Fibroblast of lung (primary cell): Measurements from ENCODE around the gene ZDHHC16. TPM values are rescaled to one million over a fixed set of nuclear protein-coding genes. Genes with fewer than 3 reads are reported as not detected.

Experiments
- DNase-seq, 2 donors: peaks; one replicate each; pipeline versions ENCODE4 v3.0.0 to v3.0.0-alpha.2; 2010; ENCODE audit warnings: low read depth in 2 of 2
- H2AFZ ChIP-seq: 2 replicates; pipeline ENCODE4 v1.5.1; 2012; ENCODE audit warnings: low read length, control low read depth, inconsistent platforms
- H3K27ac ChIP-seq: 2 replicates; pipeline ENCODE4 v1.5.1; 2011; ENCODE audit warnings: low read length, control low read depth; ENCODE audit not compliant: insufficient read depth
- H3K27me3 ChIP-seq: 2 replicates; pipeline ENCODE4 v1.5.1; 2011; ENCODE audit warnings: mild to moderate bottlenecking, low read length; ENCODE audit not compliant: control insufficient read depth, insufficient read depth
- H3K36me3 ChIP-seq: 2 replicates; pipeline ENCODE4 v1.5.1; 2011; ENCODE audit warnings: low read length; ENCODE audit not compliant: control insufficient read depth, insufficient read depth
- H3K4me1 ChIP-seq: 2 replicates; pipeline ENCODE4 v1.5.1; 2011; ENCODE audit warnings: low read length; ENCODE audit not compliant: control insufficient read depth, insufficient read depth; ENCODE audit errors: extremely low read depth
- H3K4me2 ChIP-seq: 2 replicates; pipeline ENCODE4 v1.5.1; 2011; ENCODE audit warnings: low read length, control low read depth; ENCODE audit not compliant: insufficient read depth; ENCODE audit errors: extremely low read depth
- H3K4me3 ChIP-seq, 4 experiments: fragments of 200-600 bp in 1 of 4; sonication (generic) in 1 of 4; replicated peaks in 1 of 4; 2 replicates each; pipeline ENCODE4 v1.5.1; 2011 to 2016; ENCODE audit warnings: low read length in 4 of 4, low read depth in 3 of 4, mild to moderate bottlenecking in 3 of 4, control low read depth in 2 of 4, inconsistent platforms in 1 of 4, mixed read lengths in 1 of 4; ENCODE audit not compliant: insufficient read depth in 1 of 4; ENCODE audit errors: control extremely low read depth in 1 of 4
- H3K79me2 ChIP-seq: 2 replicates; pipeline ENCODE4 v1.5.1; 2012; ENCODE audit warnings: mild to moderate bottlenecking, low read length, inconsistent platforms; ENCODE audit not compliant: control insufficient read depth, insufficient read depth
- H3K9ac ChIP-seq: 2 replicates; pipeline ENCODE4 v1.5.1; 2011; ENCODE audit warnings: mild to moderate bottlenecking, low read length, control low read depth; ENCODE audit not compliant: insufficient read depth
- H3K9me3 ChIP-seq: 2 replicates; pipeline ENCODE4 v1.5.1; 2012; ENCODE audit warnings: low read depth, low read length; ENCODE audit not compliant: control insufficient read depth, insufficient read depth
- H4K20me1 ChIP-seq: 2 replicates; pipeline ENCODE4 v1.5.1; 2011; ENCODE audit warnings: low read length; ENCODE audit not compliant: control insufficient read depth, insufficient read depth; ENCODE audit errors: extremely low read depth
- CTCF ChIP-seq, 2 donors: IDR thresholded peaks in 1 of 2; conservative IDR thresholded peaks in 1 of 2; 1 replicate in 1 of 2; 2 replicates in 1 of 2; pipeline ENCODE4 v1.5.1; 2011 to 2012; ENCODE audit warnings: low read length in 2 of 2, control low read depth in 1 of 2, inconsistent platforms in 1 of 2, low read depth in 1 of 2, mild to moderate bottlenecking in 1 of 2
- EZH2 ChIP-seq: IDR thresholded peaks from 2 replicates; pipeline ENCODE4 v1.5.1; 2012; ENCODE audit warnings: low read length, control low read depth, mild to moderate bottlenecking; ENCODE audit errors: missing control alignments
- polyA plus RNA-seq, 2 donors: library from polyadenylated mRNA; depleted of rRNA in 1 of 2; stranded (reverse) in 1 of 2; unstranded in 1 of 2; fragments of >200 nt; gene quantifications; 2 replicates each; pipeline ENCODE4 v1.2.1, GENCODE V29; 2011 to 2012; ENCODE audit warnings: missing spikeins in 1 of 2
- total RNA-seq: library from RNA; depleted of rRNA; stranded (reverse); fragments of >200 nt; gene quantifications from 2 replicates; pipeline ENCODE4 v1.2.1, GENCODE V29; 2014

ZDHHC16 gene
- total and polyA plus RNA-seq, 2 donors (not counting 1 experiment from before 2014, with no cell fraction given): 39.3 to 60.2 TPM

GRCh38 chr10:97425964-97426775, 19.8 kb upstream of the ZDHHC16 start, which contains the start of gene PGAM1:
Gene PGAM1, plus strand, starts transcription at chr10:97426191. Its CDS starts 117 bp downstream, at chr10:97426308.
- H2AFZ ChIP-seq: peak within 1 kb of the TSS; percentile 66
- peak within 1 kb of the TSS; percentile 99 for H3K4me2 ChIP-seq
- H3K4me1 ChIP-seq: peaks cover 14% of the 10 kb centered on the region
- H3K9ac ChIP-seq: peak within 1 kb of the TSS; percentile 82
- peak; percentile 51 to 53 for TF ChIP-seq CTCF (conservative IDR thresholded peaks at IDR 0.05 in 1 of 2, IDR thresholded peaks at IDR 0.05 in 1 of 2; ENCODE audit: low read depth in 1 of 2, low read length in 2 of 2)
- TF ChIP-seq EZH2: no peak
- H3K27me3 ChIP-seq: no peaks in the 10 kb centered on the region
- peaks cover 45% of the 10 kb centered on the region for H3K79me2 ChIP-seq
- H4K20me1 ChIP-seq: no peaks in the 10 kb centered on the region
- peaks cover 10% of the 10 kb centered on the region for H3K36me3 ChIP-seq
- peak within 1 kb of the TSS; percentile 85 for H3K27ac ChIP-seq
- peak; percentile 91 to 96 for DNase-seq
- peak within 1 kb of the TSS; percentile 73 to 93 (median 82) for H3K4me3 ChIP-seq
- H3K9me3 ChIP-seq: no peaks in the 10 kb centered on the region

GRCh38 chr10:97426776-97427570, 19.0 kb upstream of the ZDHHC16 start:
- no peaks in the 10 kb centered on the region for H3K27me3 ChIP-seq
- no peak overlapping the region for H2AFZ ChIP-seq
- peak in 1 of 2 donors; percentile 20 for DNase-seq
- peak overlapping the region; percentile 99 for H3K4me2 ChIP-seq
- peaks cover 47% of the 10 kb centered on the region for H3K79me2 ChIP-seq
- H3K4me3 ChIP-seq: peak overlapping the region; percentile 44 to 93 (median 82)
- no peaks in the 10 kb centered on the region for H3K9me3 ChIP-seq
- no peaks in the 10 kb centered on the region for H4K20me1 ChIP-seq
- H3K27ac ChIP-seq: peak overlapping the region; percentile 76
- peaks cover 14% of the 10 kb centered on the region for H3K4me1 ChIP-seq
- TF ChIP-seq CTCF (conservative IDR thresholded peaks at IDR 0.05 in 1 of 2, IDR thresholded peaks at IDR 0.05 in 1 of 2; ENCODE audit: low read depth in 1 of 2, low read length in 2 of 2) (no peak), EZH2 (no peak)
- H3K9ac ChIP-seq: peak overlapping the region; percentile 82
- peaks cover 15% of the 10 kb centered on the region for H3K36me3 ChIP-seq
